Lower leg skin (tissue), 3 donors: ENCODE measurements around the gene S100A9.

Source experiments
- POLR2A ChIP-seq, 2 donors: fragments of 450-650 bp; IDR thresholded peaks; one replicate each; pipeline ENCODE4 v1.6.1; 2016 to 2017; ENCODE audit warnings: antibody characterized with exemption in 2 of 2, mild to moderate bottlenecking in 1 of 2, moderate library complexity in 1 of 2
- TF ChIP-seq, protein P1 (sequence below), 3 donors: fragments of 450-650 bp; IDR thresholded peaks; one replicate each; pipeline ENCODE4 v1.5.1; 2016; ENCODE audit warnings: antibody characterized with exemption in 3 of 3, mild to moderate bottlenecking in 3 of 3, moderate library complexity in 2 of 3

DNA sequence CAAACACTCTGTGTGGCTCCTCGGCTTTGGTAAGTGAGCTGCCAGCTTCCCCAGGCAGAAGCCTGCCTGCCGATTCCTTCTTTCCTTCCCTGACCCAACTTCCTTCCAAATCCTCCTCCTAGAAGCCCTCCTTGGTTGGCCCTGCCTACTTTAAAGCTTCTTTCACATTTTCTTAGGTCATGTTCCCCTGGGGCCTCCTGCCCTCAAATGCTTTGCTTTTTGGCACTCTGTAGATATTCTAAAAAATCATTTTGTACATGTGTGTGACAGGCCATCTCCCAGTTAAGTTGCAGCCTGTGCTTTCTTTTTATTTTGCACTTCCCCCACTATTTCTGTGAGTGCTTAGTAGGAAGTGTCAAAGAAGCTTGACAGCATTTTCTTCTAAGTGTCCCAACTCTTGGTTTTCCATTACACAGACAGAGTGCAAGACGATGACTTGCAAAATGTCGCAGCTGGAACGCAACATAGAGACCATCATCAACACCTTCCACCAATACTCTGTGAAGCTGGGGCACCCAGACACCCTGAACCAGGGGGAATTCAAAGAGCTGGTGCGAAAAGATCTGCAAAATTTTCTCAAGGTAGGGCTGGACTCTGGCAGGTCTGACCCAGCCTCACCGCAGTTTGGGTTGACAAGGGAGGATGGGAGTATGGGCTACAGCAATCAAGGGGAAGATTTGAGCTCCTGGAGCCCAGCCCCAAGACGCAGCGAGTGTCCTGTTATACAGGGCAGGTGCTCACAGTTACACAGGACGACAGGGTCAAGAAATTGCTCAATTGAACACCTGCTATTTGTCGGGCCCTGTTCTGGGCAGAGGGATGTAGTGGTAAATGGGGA, at the start of gene S100A9:
- TF ChIP-seq, protein P1, sequence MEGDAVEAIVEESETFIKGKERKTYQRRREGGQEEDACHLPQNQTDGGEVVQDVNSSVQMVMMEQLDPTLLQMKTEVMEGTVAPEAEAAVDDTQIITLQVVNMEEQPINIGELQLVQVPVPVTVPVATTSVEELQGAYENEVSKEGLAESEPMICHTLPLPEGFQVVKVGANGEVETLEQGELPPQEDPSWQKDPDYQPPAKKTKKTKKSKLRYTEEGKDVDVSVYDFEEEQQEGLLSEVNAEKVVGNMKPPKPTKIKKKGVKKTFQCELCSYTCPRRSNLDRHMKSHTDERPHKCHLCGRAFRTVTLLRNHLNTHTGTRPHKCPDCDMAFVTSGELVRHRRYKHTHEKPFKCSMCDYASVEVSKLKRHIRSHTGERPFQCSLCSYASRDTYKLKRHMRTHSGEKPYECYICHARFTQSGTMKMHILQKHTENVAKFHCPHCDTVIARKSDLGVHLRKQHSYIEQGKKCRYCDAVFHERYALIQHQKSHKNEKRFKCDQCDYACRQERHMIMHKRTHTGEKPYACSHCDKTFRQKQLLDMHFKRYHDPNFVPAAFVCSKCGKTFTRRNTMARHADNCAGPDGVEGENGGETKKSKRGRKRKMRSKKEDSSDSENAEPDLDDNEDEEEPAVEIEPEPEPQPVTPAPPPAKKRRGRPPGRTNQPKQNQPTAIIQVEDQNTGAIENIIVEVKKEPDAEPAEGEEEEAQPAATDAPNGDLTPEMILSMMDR (IDR thresholded peaks at IDR 0.05), result no peak
- no peak for TF ChIP-seq POLR2A (IDR thresholded peaks at IDR 0.05)
